ENCODE measurements around the gene SLC7A4.
"Not testable (repeated sequence)": the region's sequence is repeated elsewhere in the genome, so short reads cannot be mapped to it uniquely, and the experiment has no call there.

The SLC7A4 gene

DNA sequence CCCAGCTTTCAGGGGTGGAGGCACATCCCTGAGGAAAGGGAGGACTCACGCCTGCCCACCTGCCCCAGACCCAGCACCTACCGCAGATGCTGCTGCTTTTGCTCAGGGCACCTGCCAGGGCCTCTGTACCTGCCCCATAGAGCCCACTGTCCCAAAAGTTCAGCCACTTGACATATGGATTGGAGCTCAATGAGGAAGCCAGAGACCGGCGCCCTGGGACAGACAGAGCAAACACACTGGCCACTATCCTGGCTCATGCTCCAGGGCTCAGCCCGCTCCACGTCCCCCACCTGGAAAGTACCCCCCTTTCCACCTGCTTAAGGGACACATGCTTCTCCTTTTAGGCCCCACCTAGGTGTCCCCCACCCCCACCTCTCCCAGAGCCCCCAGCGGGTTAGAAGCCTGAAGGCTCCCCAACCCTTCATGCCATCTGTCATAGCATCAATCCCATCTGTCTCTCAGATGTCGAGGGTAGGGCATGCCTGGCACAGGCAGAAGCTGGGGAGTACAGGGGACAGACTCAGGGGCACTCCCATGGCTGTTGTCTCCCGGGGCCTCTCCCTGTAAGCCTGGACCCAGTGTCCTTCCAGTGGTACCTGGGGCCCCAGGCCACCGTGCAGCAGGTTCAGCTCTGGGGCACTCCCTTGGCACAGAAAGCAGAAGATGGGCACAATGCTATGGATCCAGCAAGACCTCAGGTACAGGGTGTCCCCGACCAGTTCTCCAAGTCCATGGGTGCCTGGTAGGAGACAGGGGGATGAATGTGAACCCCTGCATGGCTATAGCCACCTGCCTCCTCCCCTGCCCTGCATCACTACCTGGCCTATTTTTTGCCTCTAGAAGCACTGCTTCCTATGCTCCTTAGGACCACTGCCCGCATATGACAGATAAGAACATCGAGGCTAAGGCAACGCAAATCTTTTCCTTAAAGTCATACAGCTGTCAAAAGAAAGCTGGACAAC, 19.6 kb downstream of the SLC7A4 start:
- POLR2A ChIA-PET, result interaction anchor here (0.6 to 6.6 kb wide), 5 partner anchors 11 to 90 kb away, joined by 3 to 58 read pairs (median 4); partner anchors contain the start of genes LZTR1 and THAP7
- no peak for DNase-seq (ENCODE audit: extremely low spot score)
- no peak for TF ChIP-seq FOXK2 (IDR thresholded peaks at IDR 0.05)
- no peak for TF ChIP-seq SUZ12 (IDR thresholded peaks at IDR 0.05)
- CTCF ChIA-PET, result interaction anchor here (1.2 kb wide), 1 partner anchor 9 kb away, joined by 4 read pairs; no protein-coding TSS in a partner anchor

DNA sequence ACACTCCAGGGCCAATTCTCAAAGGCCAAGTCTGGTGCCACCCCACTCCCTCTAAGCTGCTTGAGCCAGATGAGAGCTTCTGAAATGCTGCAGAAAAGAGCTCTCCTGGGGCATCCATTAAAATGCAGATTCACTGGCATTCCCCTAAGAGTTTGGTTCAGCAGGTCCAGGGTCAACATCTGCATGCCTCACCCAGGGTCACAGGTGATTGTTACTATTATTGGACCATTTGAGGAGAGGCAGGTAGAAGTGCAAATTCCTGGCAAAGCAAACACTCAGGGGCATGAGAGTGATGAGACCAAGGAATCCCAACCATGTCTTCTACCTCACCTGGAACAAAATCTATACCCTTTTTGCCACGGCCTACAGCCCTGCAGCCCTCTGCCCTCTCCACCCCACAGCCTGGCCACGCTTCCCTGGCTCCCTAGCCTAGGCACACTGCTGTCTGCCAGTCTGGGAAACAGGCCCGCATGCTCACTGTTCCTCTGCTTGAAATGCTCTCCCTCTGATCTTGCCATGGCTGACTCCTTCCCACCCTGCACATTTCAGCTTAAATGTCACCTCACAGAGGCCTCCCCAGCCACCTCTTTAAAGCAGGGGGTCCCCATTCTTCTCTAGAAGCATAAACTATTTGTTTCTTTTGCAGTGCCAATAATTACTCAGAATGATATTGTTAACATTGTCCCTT, 21.8 kb downstream of the SLC7A4 start:
- no peak for DNase-seq (ENCODE audit: extremely low spot score)
- no peak for TF ChIP-seq FOXM1 (IDR thresholded peaks at IDR 0.05; ENCODE audit: borderline replicate concordance)
- no peak for TF ChIP-seq ZNF384 (IDR thresholded peaks at IDR 0.05)
- no peak for TF ChIP-seq LEF1 (IDR thresholded peaks at IDR 0.05; ENCODE audit: borderline replicate concordance)
- TF ChIP-seq HDGF (IDR thresholded peaks at IDR 0.05; ENCODE audit: borderline replicate concordance), result no peak
- no peak for TF ChIP-seq SUZ12 (IDR thresholded peaks at IDR 0.05)
- no peak for TF ChIP-seq BHLHE40 (IDR thresholded peaks at IDR 0.05; ENCODE audit: borderline replicate concordance)
- TF ChIP-seq, protein P1, sequence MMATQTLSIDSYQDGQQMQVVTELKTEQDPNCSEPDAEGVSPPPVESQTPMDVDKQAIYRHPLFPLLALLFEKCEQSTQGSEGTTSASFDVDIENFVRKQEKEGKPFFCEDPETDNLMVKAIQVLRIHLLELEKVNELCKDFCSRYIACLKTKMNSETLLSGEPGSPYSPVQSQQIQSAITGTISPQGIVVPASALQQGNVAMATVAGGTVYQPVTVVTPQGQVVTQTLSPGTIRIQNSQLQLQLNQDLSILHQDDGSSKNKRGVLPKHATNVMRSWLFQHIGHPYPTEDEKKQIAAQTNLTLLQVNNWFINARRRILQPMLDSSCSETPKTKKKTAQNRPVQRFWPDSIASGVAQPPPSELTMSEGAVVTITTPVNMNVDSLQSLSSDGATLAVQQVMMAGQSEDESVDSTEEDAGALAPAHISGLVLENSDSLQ (IDR thresholded peaks at IDR 0.05), result no peak
- TF ChIP-seq NFRKB (IDR thresholded peaks at IDR 0.05), result no peak
- CTCF ChIA-PET, result no interaction called here
- POLR2A ChIA-PET, result interaction anchor here (1.0 to 6.6 kb wide), 3 partner anchors 8 to 28 kb away, joined by 4 to 58 read pairs (median 5); partner anchors contain the start of genes LZTR1 and THAP7

DNA sequence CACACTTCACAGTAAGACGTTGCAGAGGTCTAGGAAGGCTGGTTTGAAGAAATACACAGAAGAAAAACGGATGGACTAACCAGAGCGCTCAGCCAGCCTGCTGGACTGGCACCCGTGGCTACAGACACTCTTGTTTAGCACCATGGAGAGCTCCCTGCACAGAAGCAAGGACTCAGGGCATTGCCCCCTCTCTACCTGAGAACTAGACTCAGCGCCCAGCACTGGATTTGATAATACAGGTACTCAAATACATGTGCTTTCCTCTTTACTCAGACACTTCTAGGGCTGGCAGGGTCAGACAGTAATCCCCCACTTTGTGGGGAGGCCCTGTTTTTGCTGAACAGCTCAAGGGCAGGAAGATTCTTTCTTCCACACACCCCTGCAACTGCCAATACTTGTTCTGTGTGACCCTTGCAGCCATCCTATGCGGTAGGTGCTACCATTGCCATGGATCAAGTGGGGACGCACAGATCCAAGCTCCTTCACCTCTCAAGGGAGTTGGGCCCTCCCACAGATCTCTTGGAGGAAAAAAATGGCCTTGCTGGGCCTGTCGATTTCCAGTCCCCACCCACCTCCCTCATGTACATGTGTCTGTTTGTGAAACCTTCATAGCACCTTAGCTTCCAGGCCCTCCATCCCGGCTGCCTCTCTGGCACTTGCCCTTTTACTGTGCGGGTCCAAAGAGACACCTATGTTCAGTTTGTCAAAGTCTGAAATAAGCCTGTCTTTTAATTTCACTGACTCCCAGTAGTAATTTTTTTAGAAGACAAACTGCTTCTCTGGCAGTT, 22.5 kb downstream of the SLC7A4 start:
- ChIA-PET POLR2A (interaction anchor here (1.0 to 1.1 kb wide), 2 partner anchors 8 to 28 kb away, joined by 4 to 5 read pairs; partner anchors contain the start of genes LZTR1 and THAP7), CTCF (no interaction called here)
- TF ChIP-seq ELF4 (IDR thresholded peaks at IDR 0.05) (no peak), BHLHE40 (IDR thresholded peaks at IDR 0.05; ENCODE audit: borderline replicate concordance) (no peak), CTBP1 (IDR thresholded peaks at IDR 0.05; ENCODE audit: borderline replicate concordance) (no peak), NFRKB (IDR thresholded peaks at IDR 0.05) (no peak), FOXM1 (IDR thresholded peaks at IDR 0.05; ENCODE audit: borderline replicate concordance) (no peak), LEF1 (IDR thresholded peaks at IDR 0.05; ENCODE audit: borderline replicate concordance) (no peak), FOXA1 (IDR thresholded peaks at IDR 0.05) (no peak), SUZ12 (IDR thresholded peaks at IDR 0.05) (no peak), HDGF (IDR thresholded peaks at IDR 0.05; ENCODE audit: borderline replicate concordance) (no peak), FOXK2 (IDR thresholded peaks at IDR 0.05) (no peak)
- DNase-seq (ENCODE audit: extremely low spot score), result no peak

DNA sequence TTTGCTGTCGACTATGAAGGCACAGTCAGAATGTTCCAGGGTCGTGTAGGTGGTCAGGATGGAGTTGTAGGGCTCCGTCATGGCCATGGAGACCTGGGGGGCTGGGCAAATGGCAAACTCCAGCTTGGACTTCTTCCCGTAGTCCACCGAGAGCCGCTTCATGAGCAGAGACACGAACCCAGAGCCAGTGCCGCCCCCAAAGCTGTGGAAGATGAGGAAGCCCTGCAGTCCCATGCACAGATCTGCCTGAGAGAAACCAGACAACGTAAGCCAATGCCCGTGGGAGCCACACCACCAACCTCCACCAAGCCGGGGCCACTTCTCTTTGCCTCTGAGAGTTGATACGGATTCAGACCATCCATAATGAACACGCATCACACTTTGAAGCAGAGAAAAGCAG, 23.2 kb downstream of the SLC7A4 start:
- CTCF ChIA-PET; DNase-seq (ENCODE audit: extremely low spot score); POLR2A ChIA-PET: not testable (repeated sequence)

DNA sequence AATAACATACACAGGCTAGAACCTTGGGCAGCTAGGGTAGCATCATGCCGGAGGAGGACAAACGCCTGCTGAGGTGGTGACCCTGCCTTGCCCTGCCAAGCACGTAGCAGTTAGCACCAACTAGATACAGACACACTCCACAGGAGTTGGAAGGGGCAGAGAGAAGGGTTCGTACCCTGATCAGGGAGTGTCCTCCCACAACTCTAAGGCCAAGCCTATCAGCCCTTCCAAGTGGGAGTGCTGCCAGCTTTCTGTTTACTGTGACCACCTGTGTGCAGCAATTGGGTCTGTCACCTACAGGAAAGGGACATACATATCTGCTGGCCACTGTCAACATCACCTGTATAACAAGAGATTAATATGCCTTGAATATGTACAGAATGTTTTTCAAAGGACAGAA, 28.6 kb downstream of the SLC7A4 start:
- TF ChIP-seq SP1 (IDR thresholded peaks at IDR 0.05) (no peak), BHLHE40 (IDR thresholded peaks at IDR 0.05; ENCODE audit: borderline replicate concordance) (no peak), HDGF (IDR thresholded peaks at IDR 0.05; ENCODE audit: borderline replicate concordance) (no peak), FOXM1 (IDR thresholded peaks at IDR 0.05; ENCODE audit: borderline replicate concordance) (no peak), ZNF384 (IDR thresholded peaks at IDR 0.05) (no peak), CTBP1 (IDR thresholded peaks at IDR 0.05; ENCODE audit: borderline replicate concordance) (no peak), ARNT (IDR thresholded peaks at IDR 0.05) (no peak), NFRKB (IDR thresholded peaks at IDR 0.05) (no peak), L3MBTL2 (conservative IDR thresholded peaks at IDR 0.05) (no peak)
- DNase-seq (ENCODE audit: extremely low spot score), result no peak
- POLR2A ChIA-PET, result interaction anchor here (1.0 to 8.9 kb wide), 6 partner anchors 10 to 100 kb away, joined by 4 to 121 read pairs (median 27); partner anchors contain the start of genes LZTR1 and P2RX6
- CTCF ChIA-PET, result interaction anchor here (0.6 to 0.9 kb wide), 2 partner anchors 10 to 119 kb away, joined by 3 to 4 read pairs; no protein-coding TSS in a partner anchor

DNA sequence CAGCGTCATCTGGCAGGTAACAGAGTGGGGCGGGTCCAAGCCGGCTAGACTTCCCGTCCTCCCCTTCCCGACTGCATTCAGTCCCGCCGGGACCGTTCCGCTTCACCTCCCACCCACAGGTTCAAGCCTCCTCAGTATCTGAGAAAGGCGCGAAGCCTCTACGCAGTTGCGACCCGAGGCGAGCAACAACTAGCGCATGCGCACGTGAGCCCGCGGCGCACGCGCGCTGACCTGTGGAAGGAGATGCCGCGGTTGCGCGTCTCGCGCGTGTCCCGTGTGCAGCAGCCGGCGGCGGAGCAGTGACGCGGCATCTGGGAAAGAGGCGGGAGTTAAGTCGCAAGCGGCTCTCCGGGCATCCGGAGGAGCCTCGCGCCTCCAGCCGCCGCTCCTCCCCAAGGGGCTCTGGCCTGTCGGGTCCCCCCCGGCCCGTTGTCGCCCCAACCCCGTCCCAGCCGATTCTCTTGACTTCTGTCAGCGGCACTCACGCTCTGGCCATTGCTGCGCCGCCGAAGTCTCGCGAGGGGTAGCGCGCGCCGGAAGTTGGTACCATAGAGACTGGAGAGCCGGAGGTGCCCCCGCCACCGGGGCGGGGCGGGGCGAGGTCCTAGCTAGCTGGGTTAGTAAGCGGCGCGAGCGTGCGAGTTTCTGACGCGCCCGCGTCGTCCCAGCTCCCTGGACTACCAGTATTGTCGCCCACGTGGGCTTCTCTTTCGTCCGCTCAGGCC, 30.6 kb downstream of the SLC7A4 start, which contains the start of gene THAP7:
TSS of gene THAP7 (minus strand) at position 518 of the 725 bp plus-strand sequence. CDS start at position 311, 207 bp downstream.
- peak; percentile 33; the same call in 1 of the 2 replicates for TF ChIP-seq ELF4 (IDR thresholded peaks at IDR 0.05)
- TF ChIP-seq HDGF (IDR thresholded peaks at IDR 0.05; ENCODE audit: borderline replicate concordance), result no peak
- TF ChIP-seq L3MBTL2 (conservative IDR thresholded peaks at IDR 0.05), result peak; percentile 99
- TF ChIP-seq TARDBP (IDR thresholded peaks at IDR 0.05), result peak; percentile 92
- no peak for TF ChIP-seq NFRKB (IDR thresholded peaks at IDR 0.05)
- TF ChIP-seq FOXM1 (IDR thresholded peaks at IDR 0.05; ENCODE audit: borderline replicate concordance), result no peak
- peak; percentile 96 for DNase-seq (ENCODE audit: extremely low spot score)
- ChIA-PET CTCF (interaction anchor here (0.8 to 0.9 kb wide), 2 partner anchors 136 to 641 kb away, joined by 3 read pairs; no protein-coding TSS in a partner anchor), POLR2A (interaction anchor here (0.6 to 8.9 kb wide), 24 partner anchors 9 to 116 kb away, joined by 3 to 121 read pairs (median 5); partner anchors contain the start of genes LRRC74B, LZTR1 and P2RX6)

All from HEK293T (cell line).